HG03066 (cell line): ENCODE data around the gene INTS2.
"Not testable (repeated sequence)": the region's sequence is repeated elsewhere in the genome, so short reads cannot be mapped to it uniquely, and the experiment has no call there.

Experiments
- ATAC-seq: cut with Tn5 transposase; IDR thresholded peaks from one replicate; pipeline ENCODE4 v1.9.1; 2021; ENCODE audit warnings: low read depth; ENCODE audit not compliant: unreplicated experiment

INTS2 gene

GRCh38 chr17:61849674-61850073 is 78.1 kb downstream of the INTS2 start:
- no peak for ATAC-seq

- no peak for ATAC-seq
Measured at GRCh38 chr17:61848896-61849295, 78.9 kb downstream of the INTS2 start.

GRCh38 chr17:61848247-61848646 is 79.5 kb downstream of the INTS2 start:
- ATAC-seq, result no peak

DNA sequence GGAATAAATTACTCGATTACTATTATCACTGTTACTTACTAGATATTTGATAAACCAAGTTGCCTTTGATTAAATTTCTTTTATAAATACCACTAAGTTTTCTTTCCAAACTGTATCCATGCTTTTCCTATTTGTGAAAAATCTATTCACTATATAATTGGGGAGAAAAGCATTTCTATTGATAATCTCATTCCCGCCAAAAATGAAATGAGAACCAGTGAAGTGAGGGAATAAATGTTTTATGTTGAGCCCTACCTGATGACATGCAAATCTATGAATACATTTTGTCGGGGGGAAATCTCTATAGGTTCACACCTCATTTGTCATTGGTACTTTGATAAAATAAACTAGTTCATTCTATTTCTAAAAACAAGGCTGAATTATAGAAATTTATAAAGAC is 80.1 kb downstream of the INTS2 start:
- ATAC-seq, result no peak

- no peak for ATAC-seq
Measured at GRCh38 chr17:61846761-61847375, 80.9 kb downstream of the INTS2 start.

DNA sequence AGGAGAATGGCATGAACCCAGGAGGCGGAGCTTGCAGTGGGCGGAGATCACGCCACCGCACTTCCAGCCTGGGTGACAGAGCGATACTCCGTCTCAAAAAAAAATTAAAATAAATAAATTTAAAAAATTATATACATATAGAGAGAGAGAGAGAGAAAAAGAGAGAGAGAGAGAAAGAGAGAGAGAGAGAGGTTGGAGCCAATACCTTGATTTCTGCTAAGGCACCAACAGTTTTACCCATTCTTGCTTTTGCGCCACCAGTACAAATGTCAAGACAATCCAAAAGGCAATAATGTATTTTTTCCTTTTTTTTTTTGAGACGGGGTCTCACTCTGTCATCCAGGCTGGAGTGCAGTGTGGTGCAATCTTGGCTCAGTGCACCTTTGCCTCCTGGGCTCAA is 81.7 kb downstream of the INTS2 start:
- ATAC-seq, result no peak

- ATAC-seq, result no peak
Measured at GRCh38 chr17:61843435-61843834, 84.3 kb downstream of the INTS2 start.

DNA sequence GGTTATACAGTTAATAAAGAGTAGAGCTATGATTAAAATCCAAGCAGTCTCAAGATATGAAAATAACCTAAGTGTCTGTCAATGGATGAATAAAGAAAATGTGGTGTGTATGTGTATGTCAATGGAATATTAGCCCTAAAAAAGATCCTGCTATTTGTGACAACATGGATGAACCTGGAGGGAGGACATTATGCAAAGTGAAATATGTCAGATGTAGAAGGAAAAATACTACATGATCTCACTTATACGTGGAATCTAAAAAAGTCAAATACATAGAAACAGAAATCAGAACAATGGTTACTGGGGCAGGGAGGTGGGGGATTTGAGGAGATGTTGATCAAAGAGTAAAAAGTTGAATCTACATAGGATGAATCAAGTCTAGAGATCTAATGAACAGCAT is 84.9 kb downstream of the INTS2 start:
- no peak for ATAC-seq

DNA sequence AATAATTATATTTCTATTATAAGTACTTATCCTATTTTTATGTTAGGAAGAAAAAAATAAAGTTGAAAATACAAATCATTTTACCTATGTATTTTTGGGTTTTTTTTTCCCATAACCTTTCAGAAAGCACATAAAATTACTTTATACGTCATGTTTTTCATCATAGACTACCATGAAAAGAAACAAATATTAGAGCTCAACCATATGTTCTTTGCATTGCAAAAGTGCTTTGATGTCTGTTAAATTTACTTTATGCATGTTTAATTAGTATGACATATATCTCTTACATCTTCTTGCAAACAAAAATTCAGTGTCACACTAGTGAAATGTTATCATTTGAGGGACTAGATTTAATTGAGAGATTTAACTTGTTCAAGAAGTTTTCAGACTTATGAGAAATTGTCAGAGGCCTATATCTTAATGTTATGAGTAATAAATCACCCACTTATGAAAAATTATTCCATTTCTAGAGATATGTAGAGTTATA is 88.4 kb downstream of the INTS2 start:
- ATAC-seq, result no peak

DNA sequence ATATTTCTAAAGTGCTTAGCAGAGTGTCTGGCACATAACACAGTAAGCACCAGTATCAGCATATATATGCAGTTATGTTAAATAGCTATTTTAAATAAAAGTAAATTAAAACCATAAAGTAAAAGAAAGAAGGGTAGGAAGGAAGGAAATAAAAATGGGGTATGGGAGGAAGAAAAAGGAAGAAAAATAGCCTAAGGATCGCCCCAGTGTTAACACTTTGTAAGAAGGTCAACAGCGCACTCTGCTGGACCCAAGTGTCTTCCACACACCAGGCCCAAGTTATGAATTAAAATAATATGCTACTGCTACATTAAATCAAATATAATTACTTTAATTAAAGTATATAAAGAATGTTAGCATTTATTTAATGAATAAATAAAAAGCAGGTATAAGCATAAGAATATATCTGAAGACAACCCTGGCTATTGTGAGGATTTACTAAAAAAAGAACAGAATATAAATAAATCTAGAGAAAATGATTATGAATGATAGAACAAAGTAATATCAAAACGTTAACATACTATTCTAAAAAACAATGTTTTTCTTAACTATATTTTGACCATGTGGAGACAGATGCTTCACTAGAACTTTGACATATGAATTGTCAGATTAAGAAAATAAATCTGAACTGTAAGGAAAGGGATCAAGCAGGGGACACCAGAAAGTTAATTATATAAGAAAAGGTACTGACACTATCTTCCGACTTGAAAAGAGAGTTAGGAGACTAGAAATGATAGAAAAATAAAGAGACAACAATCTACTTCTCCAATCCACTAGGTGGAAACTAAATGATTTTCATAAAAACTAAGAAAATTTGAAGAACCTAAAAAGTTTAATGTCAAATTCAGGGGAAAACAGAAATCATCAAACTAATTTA is 90.4 kb downstream of the INTS2 start:
- ATAC-seq, result no peak

- ATAC-seq, result no peak
Measured at GRCh38 chr17:61836266-61837174, 91.3 kb downstream of the INTS2 start.

DNA sequence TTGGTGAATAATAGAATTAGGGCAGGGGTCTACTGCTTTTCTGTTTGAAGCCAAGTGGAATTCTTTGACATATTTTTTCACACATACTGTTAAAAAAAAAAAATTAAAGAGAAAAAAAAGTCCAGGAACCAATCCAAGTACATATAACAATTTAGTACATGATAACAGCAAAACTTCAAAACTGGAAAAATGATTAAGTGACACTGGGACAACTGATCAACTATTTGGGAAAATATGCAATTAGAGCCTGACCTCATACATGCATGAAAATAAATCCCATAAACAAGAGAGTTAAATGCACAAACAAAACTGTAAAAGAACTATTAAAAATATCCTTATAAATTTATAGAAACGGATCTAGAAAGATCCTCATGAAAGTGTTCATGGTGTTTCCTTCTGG is 92.2 kb downstream of the INTS2 start:
- ATAC-seq, result no peak

GRCh38 chr17:61834610-61835009 is 93.2 kb downstream of the INTS2 start:
- ATAC-seq, result no peak

GRCh38 chr17:61833536-61834193 is 94.1 kb downstream of the INTS2 start:
- no peak for ATAC-seq

DNA sequence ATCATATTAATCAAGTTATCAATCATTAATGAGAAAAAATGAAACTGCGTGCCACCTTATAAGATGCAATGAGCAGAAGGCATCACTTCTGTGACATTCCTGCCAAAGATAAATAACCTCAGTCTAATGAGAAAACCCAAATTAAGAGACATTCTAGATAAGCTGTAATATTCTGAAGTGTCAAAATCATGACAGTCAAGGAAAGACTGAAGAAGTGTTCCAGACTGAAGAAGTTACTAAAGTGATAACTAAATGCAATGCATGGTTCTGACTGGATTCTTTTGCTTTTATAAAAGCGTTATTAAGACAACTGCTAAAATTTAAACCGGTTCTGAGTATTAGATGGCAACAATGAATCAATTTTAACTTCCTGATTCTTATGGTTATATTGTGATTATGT is 95.3 kb downstream of the INTS2 start:
- no peak for ATAC-seq

DNA sequence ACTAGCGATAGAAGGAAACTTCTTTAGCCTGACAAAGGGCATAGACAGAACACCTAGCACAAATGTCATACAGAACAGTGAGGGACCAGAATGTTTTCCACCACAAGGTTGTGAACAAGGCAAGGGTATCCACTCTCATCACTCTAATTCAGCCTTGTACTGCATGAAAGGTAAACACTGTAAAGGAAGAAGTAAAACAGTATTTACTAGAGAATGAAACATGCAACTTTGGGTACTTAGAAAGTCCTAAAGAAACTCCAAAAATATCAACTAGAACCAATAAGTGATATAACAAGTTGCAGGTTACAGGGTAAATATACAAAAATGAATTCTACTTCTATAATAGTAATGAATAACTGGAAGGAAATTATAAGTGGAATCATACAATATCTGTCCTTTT is 96.7 kb downstream of the INTS2 start:
- no peak for ATAC-seq

DNA sequence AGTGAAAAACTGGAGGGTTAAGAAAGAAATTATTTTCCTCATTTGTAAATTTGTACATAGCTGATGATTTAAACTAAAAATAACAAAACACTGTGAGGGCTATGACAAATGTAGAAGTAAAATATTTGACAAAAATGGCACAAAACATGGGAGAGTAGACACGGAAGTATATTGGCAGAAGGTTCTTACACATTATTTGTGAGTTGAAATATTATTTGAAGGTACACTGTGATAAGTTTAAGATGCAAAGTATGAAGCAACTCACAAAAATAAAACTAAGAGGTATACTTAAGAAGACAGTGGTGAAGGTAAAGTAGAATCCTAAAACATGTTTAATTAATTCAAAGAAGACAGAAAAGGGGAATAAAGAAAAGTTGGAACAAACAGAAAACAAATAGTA is 99.1 kb downstream of the INTS2 start:
- ATAC-seq, result no peak

GRCh38 chr17:61827649-61828395 is 100.0 kb downstream of the INTS2 start:
- no peak for ATAC-seq

DNA sequence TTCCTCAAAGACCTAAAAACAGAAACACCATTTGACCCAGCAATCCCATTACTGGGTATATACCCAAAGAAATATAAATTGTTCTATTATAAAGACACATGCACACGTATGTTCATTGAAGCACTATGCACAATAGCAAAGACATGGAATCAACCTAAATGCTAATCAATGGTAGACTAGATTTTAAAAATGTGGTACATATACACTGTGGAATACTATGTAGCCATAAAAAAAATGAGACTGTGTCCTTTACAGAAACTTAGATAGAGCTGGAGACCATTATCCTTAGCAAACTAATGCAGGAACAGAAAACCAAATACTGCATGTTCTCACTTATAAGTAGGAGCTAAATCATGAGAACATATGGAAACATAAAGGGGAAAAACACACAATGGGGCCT is 100.9 kb downstream of the INTS2 start:
- not testable (repeated sequence) for ATAC-seq

GRCh38 chr17:61826198-61826597 is 101.6 kb downstream of the INTS2 start:
- not testable (repeated sequence) for ATAC-seq
